ENCODE data around the gene DRD4. TPM values are rescaled to one million over a fixed set of nuclear protein-coding genes. Genes with fewer than 3 reads are reported as not detected.
A peak's percentile ranks its signal among the peaks of the same experiment; 100 is the strongest.

The DRD4 gene
- total RNA-seq, 4 donors from 2014 or later = 0.88 to 0.89 TPM; not detected in 2

- Histone ChIP-seq H3K27ac (no peak overlapping the region), H3K4me3 (replicated peaks in 1 of 3) (no peak overlapping the region), H3K4me1 (peaks cover 0 to 44% of the 10 kb centered on the region in 2 donors), H3K27me3 (no peaks in the 10 kb centered on the region), H3K36me3 (no peaks in the 10 kb centered on the region), H3K9me3 (no peaks in the 10 kb centered on the region)
- intact Hi-C loops (cut with DNase I) = no loop called here
- no peak for TF ChIP-seq CTCF (IDR thresholded peaks at IDR 0.05)
- TF ChIP-seq POLR2A (IDR thresholded peaks at IDR 0.05) = no peak
- DNase-seq = no peak
- WGBS, 2 donors = 37 to 40% methylated on average over 40 to 44 of the region's 55 CpGs
Observed at GRCh38 chr11:637593-638521, 788 bp downstream of the DRD4 start.

GRCh38 chr11:638631-639331 is 1.7 kb downstream of the DRD4 start:
- WGBS, 2 donors = 38 to 43% methylated on average over 26 to 27 of the region's 28 CpGs
- no peaks in the 10 kb centered on the region for H3K27me3 ChIP-seq
- TF ChIP-seq POLR2A (IDR thresholded peaks at IDR 0.05) (peak in 1 of 2 donors; percentile 4), CTCF (IDR thresholded peaks at IDR 0.05) (no peak)
- H3K9me3 ChIP-seq = no peaks in the 10 kb centered on the region
- H3K4me1 ChIP-seq = peaks cover 0 to 44% of the 10 kb centered on the region in 2 donors
- no peak overlapping the region for H3K4me3 ChIP-seq (replicated peaks in 1 of 3)
- DNase-seq = peak; percentile 62 to 65
- intact Hi-C loops (cut with DNase I) = no loop called here
- no peak overlapping the region for H3K27ac ChIP-seq
- peaks cover under 1 to 1% of the 10 kb centered on the region in 2 donors for H3K36me3 ChIP-seq

GRCh38 chr11:639332-639955 is 2.4 kb downstream of the DRD4 start:
- no peaks in the 10 kb centered on the region for H3K9me3 ChIP-seq
- WGBS, 2 donors = 0 to 9% methylated on average over 2 to 7 of the region's 80 CpGs

GRCh38 chr11:640021-640706 is 3.1 kb downstream of the DRD4 start:
- Histone ChIP-seq H3K4me3 (replicated peaks in 1 of 3) (no peak overlapping the region), H3K36me3 (peaks cover 7 to 10% of the 10 kb centered on the region in 2 donors), H3K9me3 (no peaks in the 10 kb centered on the region), H3K27ac (no peak overlapping the region), H3K27me3 (no peaks in the 10 kb centered on the region), H3K4me1 (peaks cover 0 to 44% of the 10 kb centered on the region in 2 donors)
- intact Hi-C loops (cut with DNase I) = no loop called here
- DNase-seq = no peak
- no peak for TF ChIP-seq POLR2A (IDR thresholded peaks at IDR 0.05)
- TF ChIP-seq CTCF (IDR thresholded peaks at IDR 0.05) = no peak
- 60 to 71% methylated on average over 23 to 29 of the region's 69 CpGs for WGBS, 2 donors

More at GRCh38 chr11:639332-639955, 2.4 kb downstream of the DRD4 start:
- DNase-seq = peak in 1 of 2 donors; percentile 24
- TF ChIP-seq CTCF (IDR thresholded peaks at IDR 0.05) (no peak), POLR2A (IDR thresholded peaks at IDR 0.05) (no peak)
- H3K4me3 ChIP-seq (replicated peaks in 1 of 3) = no peak overlapping the region
- H3K27me3 ChIP-seq = no peaks in the 10 kb centered on the region
- intact Hi-C loops (cut with DNase I) = no loop called here
- no peak overlapping the region for H3K27ac ChIP-seq
- H3K36me3 ChIP-seq = peaks cover 7 to 8% of the 10 kb centered on the region in 2 donors
- peaks cover 0 to 44% of the 10 kb centered on the region in 2 donors for H3K4me1 ChIP-seq

Data from thyroid gland (tissue), 4 donors.